RWPE1 (cell line): ENCODE data around the gene CAMK2G.

Experiments
- CTCF ChIA-PET: fragments of 350-600 bp; sonication (Branson Sonifier 250); formaldehyde crosslinking; extraction: SDS; loops from one replicate; lab custom pipeline; 2021; lab: Yijun Ruan, JAX
- POLR2A ChIA-PET: fragments of 400-600 bp; formaldehyde crosslinking; extraction: SDS; loops from one replicate; lab custom pipeline; 2020; ENCODE audit warnings: antibody characterized with exemption; ENCODE audit not compliant: low non-redundant PET; lab: Yijun Ruan, JAX
- DNase-seq: peaks from one replicate; pipeline ENCODE4 v3.0.0; 2012; ENCODE audit warnings: low spot score
- H3K27ac ChIP-seq: fragments of 450-650 bp; 2 replicates; pipeline ENCODE4 v1.5.1; 2017
- CTCF ChIP-seq: fragments of 450-650 bp; conservative IDR thresholded peaks from 2 replicates; pipeline ENCODE4 v1.5.1; 2017; ENCODE audit warnings: low read depth, mild to moderate bottlenecking

The CAMK2G gene

GRCh38 chr10:73905256-73906020 is 31.1 kb upstream of the CAMK2G start:
- ChIA-PET CTCF (interaction anchor here (0.5 to 0.6 kb wide), 2 partner anchors 149 to 322 kb away, joined by 6 to 10 read pairs; no protein-coding TSS in a partner anchor), POLR2A (no interaction called here)
- DNase-seq: no peak
- TF ChIP-seq CTCF: no peak
- H3K27ac ChIP-seq: peak overlapping the region; percentile 97

- ChIA-PET CTCF (interaction anchor here (1.2 to 1.7 kb wide), 3 partner anchors 9 to 39 kb away, joined by 3 to 6 read pairs (median 4); no protein-coding TSS in a partner anchor), POLR2A (interaction anchor here (0.6 to 0.7 kb wide), 3 partner anchors 12 to 1022 kb away, joined by 3 to 10 read pairs (median 4); no protein-coding TSS in a partner anchor)
- no peak overlapping the region for H3K27ac ChIP-seq
- no peak for DNase-seq
- no peak for TF ChIP-seq CTCF
Measured at GRCh38 chr10:73902351-73902750, 28.0 kb upstream of the CAMK2G start.

GRCh38 chr10:73901261-73901660 is 26.9 kb upstream of the CAMK2G start:
- TF ChIP-seq CTCF: no peak
- H3K27ac ChIP-seq: no peak overlapping the region
- ChIA-PET POLR2A (no interaction called here), CTCF (no interaction called here)
- no peak for DNase-seq

GRCh38 chr10:73900064-73900463 is 25.7 kb upstream of the CAMK2G start:
- no peak for TF ChIP-seq CTCF
- POLR2A ChIA-PET: interaction anchor here (0.7 to 1.2 kb wide), 2 partner anchors 10 to 12 kb away, joined by 4 to 5 read pairs; no protein-coding TSS in a partner anchor
- CTCF ChIA-PET: interaction anchor here (1.1 to 2.2 kb wide), 3 partner anchors 11 to 41 kb away, joined by 4 to 9 read pairs (median 6); no protein-coding TSS in a partner anchor
- DNase-seq: no peak
- peak overlapping the region; percentile 67 for H3K27ac ChIP-seq

GRCh38 chr10:73899423-73899822 is 25.1 kb upstream of the CAMK2G start:
- peak; percentile 88 for DNase-seq

More at GRCh38 chr10:73899423-73899822, 25.1 kb upstream of the CAMK2G start:
- peak overlapping the region; percentile 67 for H3K27ac ChIP-seq
- no peak for TF ChIP-seq CTCF
- ChIA-PET POLR2A (interaction anchor here (0.7 to 1.2 kb wide), 2 partner anchors 10 to 11 kb away, joined by 4 to 5 read pairs; no protein-coding TSS in a partner anchor), CTCF (interaction anchor here (1.1 to 2.2 kb wide), 2 partner anchors 13 to 42 kb away, joined by 4 to 9 read pairs; no protein-coding TSS in a partner anchor)
